ENCODE results near the gene VSX1.

VSX1 gene

GRCh38 chr20:25065625-25066338 lies 16.2 kb downstream of the VSX1 start:
- peak; percentile 53 for DNase-seq (ENCODE audit: low spot score)

GRCh38 chr20:25065072-25065624 lies 16.8 kb downstream of the VSX1 start:
- no peak for DNase-seq (ENCODE audit: low spot score)

GRCh38 chr20:25064561-25065071 lies 17.3 kb downstream of the VSX1 start:
- DNase-seq (ENCODE audit: low spot score), result no peak

- DNase-seq (ENCODE audit: low spot score), result no peak
Measured at GRCh38 chr20:25063981-25064380, 18.0 kb downstream of the VSX1 start.

GRCh38 chr20:25063546-25063945 lies 18.4 kb downstream of the VSX1 start:
- no peak for DNase-seq (ENCODE audit: low spot score)

GRCh38 chr20:25062841-25063240 lies 19.1 kb downstream of the VSX1 start:
- no peak for DNase-seq (ENCODE audit: low spot score)

- no peak for DNase-seq (ENCODE audit: low spot score)
Measured at GRCh38 chr20:25061821-25062530, 20.0 kb downstream of the VSX1 start.

GRCh38 chr20:25061103-25061799 lies 20.7 kb downstream of the VSX1 start:
- no peak for DNase-seq (ENCODE audit: low spot score)

GRCh38 chr20:25059866-25060465 lies 22.0 kb downstream of the VSX1 start:
- DNase-seq (ENCODE audit: low spot score), result no peak

GRCh38 chr20:25058847-25059810 lies 22.8 kb downstream of the VSX1 start:
- no peak for DNase-seq (ENCODE audit: low spot score)

GRCh38 chr20:25058051-25058846 lies 23.7 kb downstream of the VSX1 start, which contains the start of gene ACSS1:
Gene ACSS1 (minus strand): TSS chr20:25058139. CDS start chr20:25058102, 37 bp downstream.
- DNase-seq (ENCODE audit: low spot score), result peak; percentile 61

- peak; percentile 64 for DNase-seq (ENCODE audit: low spot score)
Measured at GRCh38 chr20:25057234-25058050, 24.5 kb downstream of the VSX1 start.

- no peak for DNase-seq (ENCODE audit: low spot score)
Measured at GRCh38 chr20:25056690-25057233, 25.2 kb downstream of the VSX1 start.

GRCh38 chr20:25055711-25056495 lies 26.0 kb downstream of the VSX1 start:
- DNase-seq (ENCODE audit: low spot score), result peak; percentile 47

GRCh38 chr20:25054995-25055629 lies 26.8 kb downstream of the VSX1 start:
- no peak for DNase-seq (ENCODE audit: low spot score)

GRCh38 chr20:25054096-25054820 lies 27.7 kb downstream of the VSX1 start:
- DNase-seq (ENCODE audit: low spot score), result no peak

All from LoVo (cell line).